ENCODE measurements around the gene NDFIP2.

The NDFIP2 gene

GRCh38 chr13:79457390-79457789 lies 23.6 kb upstream of the NDFIP2 start:
- no peak for TF ChIP-seq EZH2 (IDR thresholded peaks at IDR 0.05; ENCODE audit: borderline replicate concordance, low read depth, low read length, severe bottlenecking)
- no peak for TF ChIP-seq CTCF (IDR thresholded peaks at IDR 0.05; ENCODE audit: borderline replicate concordance, extremely low read depth, low read length, poor library complexity, severe bottlenecking)
- no peaks in the 10 kb centered on the region for H4K20me1 ChIP-seq (ENCODE audit: insufficient read depth, low read length)
- no peak overlapping the region for H2AFZ ChIP-seq (ENCODE audit: low read depth, low read length)
- DNase-seq (no peak), ATAC-seq (ENCODE audit: insufficient read depth, low read depth) (no peak)
- H3K9me3 ChIP-seq (ENCODE audit: insufficient read depth, low read length, severe bottlenecking) = no peaks in the 10 kb centered on the region
- no peak overlapping the region for H3K9ac ChIP-seq (ENCODE audit: low read depth, low read length)
- peaks cover 5% of the 10 kb centered on the region for H3K4me1 ChIP-seq (ENCODE audit: insufficient read depth, low read length)
- H3K79me2 ChIP-seq (ENCODE audit: insufficient read depth, low read length) = no peaks in the 10 kb centered on the region
- H3K4me2 ChIP-seq (ENCODE audit: insufficient read depth, low read length) = no peak overlapping the region
- no peaks in the 10 kb centered on the region for H3K36me3 ChIP-seq (ENCODE audit: insufficient read depth, low read length)
- H3K27me3 ChIP-seq (ENCODE audit: insufficient read depth, low read length, poor library complexity) = no peaks in the 10 kb centered on the region
- H3K4me3 ChIP-seq (ENCODE audit: low read depth in 1 of 2, low read length in 2 of 2) = no peak overlapping the region
- H3K27ac ChIP-seq (ENCODE audit: low read length) = no peak overlapping the region

DNA sequence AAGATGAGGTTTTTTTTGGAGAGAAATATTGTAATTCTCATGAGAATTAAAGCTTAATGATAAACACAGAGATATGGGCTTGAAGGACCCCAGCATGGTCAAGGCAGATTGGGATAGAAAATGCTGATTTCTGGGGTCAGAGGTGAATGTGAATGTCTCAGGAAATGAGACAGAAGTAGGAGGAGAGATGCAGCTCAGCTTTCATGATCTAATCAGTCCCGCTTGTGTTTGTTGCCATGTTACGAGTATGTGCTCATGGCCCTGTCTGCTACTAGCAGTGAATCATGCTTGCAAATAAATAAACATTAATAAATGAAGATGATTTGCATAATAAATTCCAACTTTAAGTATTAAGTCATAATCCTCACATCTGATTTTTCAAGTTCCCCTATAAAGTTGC lies 23.0 kb upstream of the NDFIP2 start:
- Histone ChIP-seq H2AFZ (ENCODE audit: low read depth, low read length) (no peak overlapping the region), H3K4me2 (ENCODE audit: insufficient read depth, low read length) (no peak overlapping the region), H3K27me3 (ENCODE audit: insufficient read depth, low read length, poor library complexity) (no peaks in the 10 kb centered on the region), H3K79me2 (ENCODE audit: insufficient read depth, low read length) (no peaks in the 10 kb centered on the region), H3K4me1 (ENCODE audit: insufficient read depth, low read length) (no peaks in the 10 kb centered on the region; the same call in 1 of the 2 replicates), H4K20me1 (ENCODE audit: insufficient read depth, low read length) (no peaks in the 10 kb centered on the region), H3K9ac (ENCODE audit: low read depth, low read length) (no peak overlapping the region), H3K9me3 (ENCODE audit: insufficient read depth, low read length, severe bottlenecking) (no peaks in the 10 kb centered on the region), H3K4me3 (ENCODE audit: low read depth in 1 of 2, low read length in 2 of 2) (no peak overlapping the region), H3K36me3 (ENCODE audit: insufficient read depth, low read length) (no peaks in the 10 kb centered on the region), H3K27ac (ENCODE audit: low read length) (no peak overlapping the region)
- ATAC-seq (ENCODE audit: insufficient read depth, low read depth) = peak; percentile 67; the same call in 1 of the 3 replicates
- TF ChIP-seq CTCF (IDR thresholded peaks at IDR 0.05; ENCODE audit: borderline replicate concordance, extremely low read depth, low read length, poor library complexity, severe bottlenecking) = no peak
- no peak for TF ChIP-seq EZH2 (IDR thresholded peaks at IDR 0.05; ENCODE audit: borderline replicate concordance, low read depth, low read length, severe bottlenecking)
- no peak for DNase-seq

GRCh38 chr13:79458436-79458835 lies 22.5 kb upstream of the NDFIP2 start:
- H2AFZ ChIP-seq (ENCODE audit: low read depth, low read length) = no peak overlapping the region

More at GRCh38 chr13:79458436-79458835, 22.5 kb upstream of the NDFIP2 start:
- Histone ChIP-seq H3K27me3 (ENCODE audit: insufficient read depth, low read length, poor library complexity) (no peaks in the 10 kb centered on the region), H3K9me3 (ENCODE audit: insufficient read depth, low read length, severe bottlenecking) (no peaks in the 10 kb centered on the region), H3K9ac (ENCODE audit: low read depth, low read length) (no peak overlapping the region), H3K79me2 (ENCODE audit: insufficient read depth, low read length) (no peaks in the 10 kb centered on the region), H3K36me3 (ENCODE audit: insufficient read depth, low read length) (no peaks in the 10 kb centered on the region), H4K20me1 (ENCODE audit: insufficient read depth, low read length) (no peaks in the 10 kb centered on the region), H3K27ac (ENCODE audit: low read length) (no peak overlapping the region), H3K4me3 (ENCODE audit: low read depth in 1 of 2, low read length in 2 of 2) (no peak overlapping the region), H3K4me2 (ENCODE audit: insufficient read depth, low read length) (no peak overlapping the region), H3K4me1 (ENCODE audit: insufficient read depth, low read length) (no peaks in the 10 kb centered on the region; the same call in 1 of the 2 replicates)
- no peak; the same call in 2 of the 3 replicates for ATAC-seq (ENCODE audit: insufficient read depth, low read depth)
- no peak for TF ChIP-seq EZH2 (IDR thresholded peaks at IDR 0.05; ENCODE audit: borderline replicate concordance, low read depth, low read length, severe bottlenecking)
- TF ChIP-seq CTCF (IDR thresholded peaks at IDR 0.05; ENCODE audit: borderline replicate concordance, extremely low read depth, low read length, poor library complexity, severe bottlenecking) = no peak
- no peak for DNase-seq
